ENCODE measurements around the gene ZNF296. TPM values are rescaled to one million over a fixed set of nuclear protein-coding genes. Genes with fewer than 3 reads are reported as not detected.

Gene ZNF296
- polyA plus RNA-seq, 10 donors = 0.34 to 1.1 (median 0.70) TPM; not detected in 1

DNA sequence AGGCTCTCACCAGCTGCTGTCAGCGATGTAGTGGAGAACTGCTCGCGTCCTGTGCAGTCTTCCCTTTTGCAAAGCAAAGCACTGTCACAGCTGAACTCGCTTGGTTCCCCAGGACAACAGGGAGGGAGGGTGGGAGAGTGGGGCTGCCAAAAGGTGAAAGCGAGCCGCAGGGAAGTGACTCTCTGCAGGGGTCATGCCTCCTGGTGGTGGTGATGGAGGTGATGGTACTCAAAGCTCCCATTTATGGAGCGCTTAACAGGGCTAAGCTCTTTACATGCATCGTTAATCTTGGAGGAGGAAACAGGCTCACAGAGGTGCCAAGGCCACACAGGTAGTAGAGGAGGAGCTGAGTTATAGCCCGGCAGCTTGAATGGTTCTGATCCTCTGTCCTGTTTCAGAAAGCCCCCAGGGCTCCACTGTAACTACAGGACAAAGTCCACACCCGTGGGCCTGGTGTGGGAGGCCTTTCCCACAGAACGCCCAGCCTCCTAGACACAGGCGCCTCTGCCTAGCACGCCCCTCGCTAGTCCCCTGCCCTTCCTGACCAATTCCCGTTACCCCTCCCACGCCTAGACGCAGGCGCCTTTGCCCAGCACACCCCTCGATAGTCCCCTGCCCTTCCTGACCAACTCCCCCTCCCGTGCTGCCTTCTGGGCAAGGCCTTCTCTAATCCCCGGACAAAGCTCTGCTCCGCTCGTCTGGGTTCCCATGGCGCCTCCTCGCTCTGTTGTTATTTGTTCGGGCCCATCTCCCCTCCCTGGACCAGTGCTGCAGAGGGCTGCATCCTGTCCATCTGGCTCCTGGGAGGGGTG is 27.4 kb upstream of the ZNF296 start:
- peak in 1 of 3 donors; percentile 61 for DNase-seq

- DNase-seq = no peak
Measured at GRCh38 chr19:45103156-45103507, 26.9 kb upstream of the ZNF296 start.

GRCh38 chr19:45102481-45102880 is 26.2 kb upstream of the ZNF296 start:
- no peak for DNase-seq

- DNase-seq = no peak
Measured at GRCh38 chr19:45101806-45102205, 25.5 kb upstream of the ZNF296 start.

DNA sequence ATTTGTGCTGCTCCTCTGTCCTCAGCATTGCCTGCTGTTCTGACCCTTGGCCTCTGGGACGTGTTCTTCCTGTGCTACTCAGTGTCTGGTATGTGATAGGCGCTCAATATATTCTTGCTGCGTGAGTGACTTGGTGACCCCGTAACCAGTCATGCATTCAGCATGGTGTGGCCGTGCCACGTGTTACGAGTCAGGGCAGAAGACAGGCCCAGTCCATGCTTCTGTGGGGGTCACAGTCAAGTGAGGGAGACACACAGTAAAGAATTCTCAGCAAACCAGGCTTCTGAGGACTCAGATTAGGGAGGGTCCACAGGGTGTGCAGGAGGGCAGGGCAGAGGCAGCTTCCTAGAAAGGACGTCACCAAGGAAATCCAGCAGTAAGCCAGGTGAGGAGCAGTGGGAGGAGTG is 24.6 kb upstream of the ZNF296 start:
- DNase-seq = no peak

DNA sequence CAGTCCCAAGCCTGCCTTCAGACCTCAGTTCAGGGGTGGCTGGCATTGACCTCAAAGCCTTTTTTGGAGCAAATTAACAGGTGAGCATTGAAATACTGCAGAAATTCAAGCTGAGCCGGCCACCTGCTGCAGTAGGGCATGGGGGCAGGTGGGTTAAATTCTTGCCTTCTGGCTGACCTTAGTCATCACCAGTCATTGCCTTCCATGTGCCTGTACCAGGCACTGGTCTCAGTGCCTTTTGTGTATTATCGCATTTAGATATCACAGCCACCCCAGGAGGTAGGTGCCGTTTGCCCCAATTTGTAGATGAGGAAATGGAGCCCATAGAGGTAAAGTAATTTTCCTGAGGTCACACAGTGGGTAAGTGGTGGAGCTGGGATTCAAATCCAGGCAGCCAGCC is 23.9 kb upstream of the ZNF296 start:
- no peak for DNase-seq

DNA sequence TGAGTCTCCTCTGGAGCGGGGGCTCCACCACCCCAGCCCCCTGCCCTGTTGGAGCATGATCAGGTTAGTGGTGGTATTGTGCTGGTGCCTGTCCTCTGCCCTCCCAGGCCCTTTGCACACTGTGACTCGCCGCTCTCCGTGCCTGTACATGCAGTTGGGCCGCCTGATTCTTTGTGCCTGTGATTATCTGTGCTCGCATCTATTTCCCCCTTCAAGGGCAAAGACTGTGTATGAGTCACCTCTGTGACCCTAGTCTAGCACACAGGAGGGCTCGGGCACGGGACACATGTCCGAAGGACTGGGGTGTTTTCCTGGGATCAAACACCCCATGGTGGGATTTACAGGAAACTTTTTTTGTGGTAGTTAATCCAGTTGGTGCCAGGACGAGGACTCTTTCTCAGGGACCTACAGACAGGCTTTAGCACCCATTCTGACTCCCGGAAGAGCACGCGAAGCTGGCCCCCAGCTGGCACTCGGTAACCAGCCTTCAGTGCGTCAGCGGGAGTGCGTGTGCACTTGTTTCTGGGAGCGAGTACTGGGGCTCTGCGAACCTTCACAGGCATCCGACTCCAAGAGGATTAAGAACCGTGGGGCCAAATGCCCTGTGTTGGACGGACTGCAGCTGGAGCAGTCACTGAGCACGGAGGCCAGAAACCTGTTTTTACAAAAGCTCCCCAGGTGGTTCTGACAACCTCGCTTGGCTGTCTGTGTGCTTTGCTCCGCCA is 23.4 kb upstream of the ZNF296 start:
- DNase-seq = no peak

DNA sequence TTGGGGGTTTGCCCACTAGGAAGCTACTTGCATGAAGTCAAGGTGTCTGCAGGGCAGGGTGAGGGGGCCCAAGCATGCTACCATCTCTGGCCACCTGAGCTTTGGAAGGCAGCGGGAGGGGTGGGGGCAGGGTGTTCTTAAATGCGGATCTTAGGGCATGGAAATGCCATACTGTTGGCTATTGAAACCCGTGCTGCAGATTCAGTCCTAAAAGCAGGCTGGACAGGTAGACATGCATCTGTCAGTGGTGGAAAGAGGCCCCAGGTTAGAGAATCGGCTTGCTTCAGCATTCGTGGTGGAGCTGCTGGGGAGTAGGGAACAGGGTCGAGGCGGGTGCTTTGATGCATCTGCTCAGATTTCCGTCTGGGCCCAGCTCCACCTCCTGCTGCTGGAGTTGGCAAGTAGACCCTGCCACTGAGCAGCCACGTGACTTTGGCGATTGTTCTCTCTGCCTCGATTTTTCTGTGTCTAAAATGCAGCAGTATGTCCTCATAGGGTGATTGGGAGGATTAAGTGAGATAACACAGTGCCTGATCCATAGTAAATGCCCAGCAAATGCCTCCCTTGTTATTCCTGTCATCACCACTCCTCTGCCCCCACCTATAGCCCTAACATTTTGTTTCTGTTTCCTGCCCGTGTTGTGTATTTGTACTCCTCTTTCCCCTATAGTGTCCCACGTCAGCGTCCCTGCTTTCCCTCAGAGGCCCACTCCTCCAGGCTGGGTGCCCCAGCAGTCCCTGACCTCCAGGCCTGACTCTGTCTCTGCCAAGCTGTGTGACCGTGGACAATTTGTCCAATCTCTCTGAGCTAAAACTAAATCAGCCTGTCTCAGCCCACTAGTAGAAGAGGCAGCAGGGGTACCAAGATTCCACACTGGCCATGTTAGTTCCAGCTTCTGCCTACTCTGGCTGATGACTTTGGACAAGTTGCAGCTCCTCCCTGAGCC is 22.5 kb upstream of the ZNF296 start:
- DNase-seq = no peak

- DNase-seq = peak in 1 of 3 donors; percentile 74
Measured at GRCh38 chr19:45097776-45098520, 21.7 kb upstream of the ZNF296 start.

- no peak for DNase-seq
Measured at GRCh38 chr19:45097450-45097775, 21.1 kb upstream of the ZNF296 start.

- no peak for DNase-seq
Measured at GRCh38 chr19:45096700-45097099, 20.4 kb upstream of the ZNF296 start.

GRCh38 chr19:45095496-45096413 is 19.5 kb upstream of the ZNF296 start:
- DNase-seq = no peak

DNA sequence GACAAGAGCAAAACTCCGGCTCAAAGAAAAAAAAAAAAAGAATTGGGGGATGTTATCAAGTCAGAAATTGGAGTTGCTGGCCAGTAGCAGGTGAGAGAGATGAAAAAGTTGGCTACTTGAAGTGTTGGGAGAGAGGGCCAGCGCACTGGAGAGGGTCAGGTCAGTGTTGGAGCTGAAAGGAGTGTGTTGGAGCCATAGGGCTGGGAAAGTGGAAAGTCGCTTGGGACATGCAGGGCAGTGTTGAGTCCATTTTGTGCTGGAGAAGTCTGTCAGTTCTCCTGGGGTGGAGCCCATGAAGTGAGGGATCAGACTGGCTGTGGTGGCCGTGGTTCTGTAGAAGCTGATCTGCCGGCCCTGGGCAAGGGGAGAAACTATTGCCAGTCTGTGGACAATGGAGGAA is 18.4 kb upstream of the ZNF296 start:
- no peak for DNase-seq

GRCh38 chr19:45094137-45094536 is 17.9 kb upstream of the ZNF296 start:
- DNase-seq = no peak

- peak; percentile 97 to 98 (median 98) for DNase-seq
Measured at GRCh38 chr19:45092747-45093678, 16.7 kb upstream of the ZNF296 start, which contains the start of gene PPP1R37. PPP1R37 (plus strand) TSS chr19:45093179; CDS start chr19:45093326, 147 bp downstream.

DNA sequence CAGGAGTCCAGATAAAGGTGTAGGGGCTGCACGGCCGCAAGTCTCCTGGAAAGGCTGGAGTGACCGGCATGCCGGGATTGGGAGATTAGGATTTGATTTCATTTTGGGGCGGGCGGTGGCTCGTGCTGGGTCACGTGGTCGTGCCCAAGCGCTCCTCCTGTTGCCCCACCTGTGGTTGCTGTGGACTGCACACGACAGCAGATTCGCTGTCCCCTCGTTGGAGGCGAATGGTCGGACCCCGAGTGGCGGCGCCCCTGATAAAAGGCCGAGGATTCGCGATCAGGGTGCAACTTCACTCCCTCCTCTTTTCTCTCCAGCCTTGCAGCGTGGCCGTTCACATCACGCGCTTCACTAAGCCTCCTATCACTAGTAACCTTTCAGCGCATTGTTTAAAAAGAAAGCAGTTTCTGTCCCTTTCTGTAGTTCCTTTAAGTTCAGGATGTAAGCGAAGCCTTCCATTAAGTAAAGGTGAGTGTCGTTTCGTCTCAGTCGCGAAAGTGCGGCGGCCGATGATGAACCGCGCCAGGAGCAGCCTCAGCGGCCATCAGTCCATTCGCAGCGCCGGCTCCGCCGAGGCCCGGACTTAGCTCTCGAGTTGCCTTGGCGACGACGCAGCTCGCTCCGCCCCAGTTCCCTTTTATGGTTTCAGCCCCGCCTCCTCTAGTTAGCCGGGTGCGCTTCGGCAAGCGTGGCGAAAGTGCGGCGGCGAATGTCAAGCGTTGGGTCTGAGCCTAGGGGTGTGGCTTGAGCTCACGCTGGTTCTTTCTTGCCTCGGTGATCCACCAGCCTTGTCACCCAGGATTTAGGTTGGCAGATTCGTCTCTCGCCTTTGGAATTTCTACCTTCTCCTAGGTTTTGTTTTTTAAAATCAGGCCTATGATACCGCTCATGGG is 15.0 kb upstream of the ZNF296 start:
- peak; percentile 99 to 100 (median 99) for DNase-seq

DNA sequence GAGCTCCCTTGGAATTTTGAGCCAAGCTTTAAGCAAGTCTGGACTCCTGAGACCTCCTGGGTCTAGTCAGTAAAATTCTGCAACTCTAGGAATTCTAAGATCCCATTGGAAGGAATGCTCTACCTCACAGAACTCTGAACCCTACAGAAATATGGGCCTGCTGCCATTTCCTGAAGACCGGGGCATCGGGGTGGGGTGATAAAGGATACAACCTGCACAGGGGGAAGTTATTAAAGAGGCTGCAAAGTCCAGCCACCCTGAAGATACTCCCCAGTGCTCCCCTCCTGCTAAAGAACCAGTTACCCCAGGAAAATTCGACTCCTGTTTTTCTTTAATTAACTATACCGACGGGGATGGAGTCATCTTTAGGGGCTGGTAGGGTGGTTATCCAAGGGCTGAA is 14.3 kb upstream of the ZNF296 start:
- DNase-seq = no peak

DNA sequence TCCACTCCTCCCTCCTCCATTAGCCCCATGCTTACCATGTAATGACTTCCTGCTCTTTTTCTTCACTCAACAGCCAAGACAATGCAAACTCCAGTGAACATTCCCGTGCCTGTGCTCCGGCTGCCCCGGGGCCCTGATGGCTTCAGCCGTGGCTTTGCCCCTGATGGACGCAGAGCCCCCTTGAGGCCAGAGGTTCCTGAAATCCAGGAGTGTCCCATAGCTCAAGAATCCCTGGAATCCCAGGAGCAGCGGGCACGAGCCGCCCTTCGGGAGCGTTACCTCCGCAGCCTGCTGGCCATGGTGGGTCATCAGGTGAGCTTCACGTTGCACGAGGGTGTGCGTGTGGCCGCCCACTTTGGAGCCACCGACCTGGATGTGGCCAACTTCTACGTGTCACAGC is 13.8 kb upstream of the ZNF296 start:
- no peak for DNase-seq
